Vagina (tissue), 2 donors: Measurements from ENCODE around the gene BRMS1. TPM values are rescaled to one million over a fixed set of nuclear protein-coding genes. Genes with fewer than 3 reads are reported as not detected.

Source experiments
- DNase-seq, 2 donors: peaks; one replicate each; pipeline ENCODE4 v3.0.0-alpha.2; 2017; ENCODE audit errors: extremely low spot score in 2 of 2
- H3K27ac ChIP-seq: fragments of 200-600 bp; sonication (generic); one replicate; pipeline ENCODE4 v1.5.1; 2019
- H3K27me3 ChIP-seq: fragments of 200-600 bp; sonication (generic); one replicate; pipeline ENCODE4 v1.5.1; 2019
- H3K36me3 ChIP-seq, 2 donors: fragments of 200-600 bp; sonication (generic); one replicate each; pipeline ENCODE4 v1.5.1; 2017 to 2019
- H3K4me1 ChIP-seq: fragments of 200-600 bp; sonication (generic); one replicate; pipeline ENCODE4 v1.5.1; 2019
- H3K4me3 ChIP-seq, 2 donors: fragments of 200-600 bp; sonication (generic); 1 replicate in 1 of 2; 2 replicates in 1 of 2; pipeline ENCODE4 v1.5.1; 2016 to 2019
- H3K9me3 ChIP-seq: fragments of 200-600 bp; sonication (generic); one replicate; pipeline ENCODE4 v1.5.1; 2019
- POLR2A ChIP-seq, 2 donors: fragments of 450-650 bp; IDR thresholded peaks; one replicate each; pipeline ENCODE4 v1.6.1; 2017; ENCODE audit warnings: antibody characterized with exemption in 2 of 2, mild to moderate bottlenecking in 2 of 2, moderate library complexity in 2 of 2
- POLR2AphosphoS5 ChIP-seq, 2 donors: sonication (generic); formaldehyde crosslinking; IDR thresholded peaks; one replicate each; pipeline ENCODE4 v1.9.0; 2017; ENCODE audit warnings: antibody characterized with exemption in 2 of 2, mild to moderate bottlenecking in 2 of 2, low read depth in 1 of 2; ENCODE audit not compliant: insufficient read depth in 1 of 2
- intact Hi-C: fragments of 100-400 bp; cut with DNase I; formaldehyde crosslinking; loops from one replicate; pipeline ENCODE4 v1.15.1; 2023
- total RNA-seq: library from RNA; depleted of rRNA; stranded (reverse); fragments of >200 nt; gene quantifications from one replicate; pipeline ENCODE4 v1.2.3, GENCODE V29; 2016
- TF ChIP-seq, protein P1 (sequence below), 3 experiments: fragments of 450-650 bp in 2 of 3; fragments of 200-600 bp in 1 of 3; sonication (generic) in 1 of 3; IDR thresholded peaks; one replicate each; pipeline ENCODE4 v1.5.1; 2017 to 2019; ENCODE audit warnings: antibody characterized with exemption in 3 of 3, mild to moderate bottlenecking in 2 of 3, moderate library complexity in 2 of 3

BRMS1 gene
- total RNA-seq, 1 donor from 2014 or later: 37.1 TPM

DNA sequence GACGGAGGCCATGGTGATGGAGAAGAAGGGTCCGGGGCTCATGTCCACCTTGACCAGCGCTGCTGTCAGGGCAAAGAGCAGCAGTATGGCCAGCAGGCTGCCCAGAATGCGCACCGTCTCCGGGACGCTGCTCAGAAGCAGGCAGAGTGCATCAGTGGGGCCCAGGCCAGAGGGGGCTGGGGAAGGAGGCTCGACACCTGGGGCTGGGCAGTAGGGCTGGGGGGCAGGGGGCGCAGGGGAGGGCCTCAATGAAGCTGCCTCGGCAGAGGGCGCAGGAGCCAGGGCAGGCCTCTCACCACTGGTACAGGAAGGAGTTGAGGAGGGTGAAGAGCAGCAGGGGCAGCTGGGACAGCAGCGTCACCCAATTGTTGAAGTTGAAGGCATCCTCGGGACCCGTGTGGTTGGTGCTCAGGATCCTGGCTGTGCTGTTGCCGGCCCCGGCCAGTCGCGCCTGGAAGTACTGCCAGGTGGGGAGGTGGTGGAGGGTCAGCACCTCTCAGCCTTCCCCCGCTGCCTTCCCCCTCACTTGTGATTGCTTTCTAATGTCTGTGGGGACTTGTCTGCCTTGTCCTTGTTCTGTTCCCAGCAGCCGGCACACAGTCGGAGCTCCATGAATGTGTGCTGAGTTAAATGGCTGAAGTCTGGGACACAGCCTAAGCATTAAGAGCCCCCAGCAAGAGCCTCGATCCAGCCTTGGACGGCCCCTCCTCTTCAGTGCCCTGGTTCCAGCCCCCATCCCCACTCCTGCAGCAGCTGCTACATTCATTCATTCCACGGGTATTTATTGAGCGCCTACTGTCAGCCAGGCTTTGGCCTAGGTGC, 24.4 kb upstream of the BRMS1 start:
- Histone ChIP-seq H3K4me1 (peaks cover 28% of the 10 kb centered on the region), H3K27me3 (no peaks in the 10 kb centered on the region), H3K4me3 (no peak overlapping the region), H3K36me3 (no peaks in the 10 kb centered on the region), H3K9me3 (no peaks in the 10 kb centered on the region), H3K27ac (no peak overlapping the region)
- DNase-seq: no peak
- intact Hi-C loops: no loop called here
- TF ChIP-seq POLR2AphosphoS5 (IDR thresholded peaks at IDR 0.05; ENCODE audit: insufficient read depth in 1 of 2, low read depth in 1 of 2) (no peak), POLR2A (IDR thresholded peaks at IDR 0.05) (no peak)
- TF ChIP-seq, protein P1, sequence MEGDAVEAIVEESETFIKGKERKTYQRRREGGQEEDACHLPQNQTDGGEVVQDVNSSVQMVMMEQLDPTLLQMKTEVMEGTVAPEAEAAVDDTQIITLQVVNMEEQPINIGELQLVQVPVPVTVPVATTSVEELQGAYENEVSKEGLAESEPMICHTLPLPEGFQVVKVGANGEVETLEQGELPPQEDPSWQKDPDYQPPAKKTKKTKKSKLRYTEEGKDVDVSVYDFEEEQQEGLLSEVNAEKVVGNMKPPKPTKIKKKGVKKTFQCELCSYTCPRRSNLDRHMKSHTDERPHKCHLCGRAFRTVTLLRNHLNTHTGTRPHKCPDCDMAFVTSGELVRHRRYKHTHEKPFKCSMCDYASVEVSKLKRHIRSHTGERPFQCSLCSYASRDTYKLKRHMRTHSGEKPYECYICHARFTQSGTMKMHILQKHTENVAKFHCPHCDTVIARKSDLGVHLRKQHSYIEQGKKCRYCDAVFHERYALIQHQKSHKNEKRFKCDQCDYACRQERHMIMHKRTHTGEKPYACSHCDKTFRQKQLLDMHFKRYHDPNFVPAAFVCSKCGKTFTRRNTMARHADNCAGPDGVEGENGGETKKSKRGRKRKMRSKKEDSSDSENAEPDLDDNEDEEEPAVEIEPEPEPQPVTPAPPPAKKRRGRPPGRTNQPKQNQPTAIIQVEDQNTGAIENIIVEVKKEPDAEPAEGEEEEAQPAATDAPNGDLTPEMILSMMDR (IDR thresholded peaks at IDR 0.05): no peak

DNA sequence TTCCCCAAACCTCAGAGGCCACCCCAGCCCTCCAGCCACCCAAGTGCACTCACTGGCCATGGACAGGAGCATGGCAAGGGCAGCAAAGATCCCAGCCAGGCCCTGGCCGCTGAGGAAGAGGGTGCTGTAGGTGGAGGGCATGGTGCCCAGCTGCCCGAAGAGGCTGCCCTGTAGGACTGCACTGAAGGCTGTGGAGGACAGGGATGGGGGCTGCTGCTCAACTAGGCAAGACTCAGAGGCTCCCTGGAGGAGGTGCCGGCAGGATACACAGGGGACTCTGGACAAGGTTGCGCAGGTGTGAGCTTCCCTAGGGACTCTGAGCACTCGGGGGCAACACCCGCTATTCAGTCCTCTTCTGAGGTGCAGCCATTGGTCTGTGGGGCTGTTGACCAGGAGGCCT, 23.6 kb upstream of the BRMS1 start:
- Histone ChIP-seq H3K4me3 (no peak overlapping the region), H3K4me1 (peaks cover 28% of the 10 kb centered on the region), H3K9me3 (no peaks in the 10 kb centered on the region), H3K36me3 (no peaks in the 10 kb centered on the region), H3K27ac (no peak overlapping the region), H3K27me3 (no peaks in the 10 kb centered on the region)
- DNase-seq: no peak
- intact Hi-C loops: no loop called here
- no peak for TF ChIP-seq POLR2A (IDR thresholded peaks at IDR 0.05)
- TF ChIP-seq, protein P1 (IDR thresholded peaks at IDR 0.05): no peak
- TF ChIP-seq POLR2AphosphoS5 (IDR thresholded peaks at IDR 0.05; ENCODE audit: insufficient read depth in 1 of 2, low read depth in 1 of 2): no peak

DNA sequence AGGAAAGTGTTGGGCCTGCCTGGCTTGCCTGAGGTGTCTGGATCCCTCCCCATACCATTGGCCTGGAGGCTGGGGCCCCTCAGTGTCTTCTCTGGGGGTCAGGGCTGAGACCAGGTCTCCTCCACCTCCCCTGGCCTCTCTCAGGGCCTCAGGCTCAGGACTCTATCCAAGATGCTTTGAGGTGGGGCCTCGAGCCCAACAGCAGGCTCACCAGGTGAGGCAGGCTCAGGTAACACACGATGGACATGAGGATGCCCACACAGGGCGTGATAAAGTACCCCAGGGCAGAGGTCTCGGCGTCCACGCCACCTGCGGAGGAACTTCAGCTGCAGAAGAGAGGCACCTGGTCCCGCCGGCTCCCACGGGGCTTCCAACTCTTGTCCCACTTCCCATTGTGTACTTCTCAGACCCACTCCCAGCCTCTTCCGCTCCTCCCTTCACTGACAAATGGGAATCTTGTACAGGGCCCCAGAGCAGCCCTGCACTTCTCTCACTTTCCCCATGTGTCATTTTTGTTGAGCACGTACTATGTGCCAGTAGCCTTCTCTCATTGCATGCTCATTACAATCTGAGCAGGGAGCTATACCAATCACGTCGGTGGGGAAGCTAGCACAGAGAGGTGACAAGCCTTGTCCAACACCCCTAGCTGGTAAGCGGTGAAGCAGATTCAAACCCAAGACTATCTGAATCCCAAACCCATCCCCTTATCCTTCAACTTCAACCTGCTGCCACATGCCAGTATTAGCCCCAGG, 22.8 kb upstream of the BRMS1 start:
- no peak for DNase-seq
- no peak overlapping the region for H3K4me3 ChIP-seq
- no peak for TF ChIP-seq POLR2AphosphoS5 (IDR thresholded peaks at IDR 0.05; ENCODE audit: insufficient read depth in 1 of 2, low read depth in 1 of 2)
- TF ChIP-seq POLR2A (IDR thresholded peaks at IDR 0.05): no peak
- TF ChIP-seq, protein P1 (IDR thresholded peaks at IDR 0.05): no peak
- no peaks in the 10 kb centered on the region for H3K36me3 ChIP-seq
- H3K9me3 ChIP-seq: no peaks in the 10 kb centered on the region
- H3K4me1 ChIP-seq: peaks cover 28% of the 10 kb centered on the region
- intact Hi-C loops: no loop called here
- H3K27me3 ChIP-seq: no peaks in the 10 kb centered on the region
- no peak overlapping the region for H3K27ac ChIP-seq

DNA sequence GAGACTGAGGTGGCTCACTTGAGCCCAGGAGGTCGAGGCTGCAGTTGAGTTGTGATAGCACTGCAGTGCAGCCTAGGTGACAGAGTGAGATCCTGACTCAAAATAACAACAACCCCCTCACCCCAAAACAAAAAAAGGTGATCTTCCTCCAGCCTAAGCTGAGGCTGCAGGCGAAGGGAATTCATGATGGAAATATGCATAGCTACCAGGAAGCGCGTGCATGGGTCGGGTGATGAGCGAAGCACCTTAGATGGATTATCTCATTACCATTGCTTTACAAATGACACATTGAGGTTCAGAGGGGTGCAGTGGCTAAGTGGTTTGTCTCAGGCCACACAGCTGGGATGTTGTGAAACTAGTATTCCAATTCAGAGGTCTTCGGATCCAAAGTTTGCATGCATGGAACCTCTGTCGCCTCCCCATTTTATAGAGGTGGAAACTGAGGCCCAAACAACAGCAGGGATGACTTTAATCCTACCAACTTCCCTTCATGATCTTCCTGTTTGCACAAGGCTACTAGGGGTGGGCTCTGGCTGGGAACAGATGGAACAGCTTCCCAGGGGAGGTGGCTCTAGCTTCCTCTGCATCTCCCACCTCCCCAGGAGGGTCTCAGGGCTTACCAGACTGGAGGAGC, 22.1 kb upstream of the BRMS1 start:
- DNase-seq: no peak
- Histone ChIP-seq H3K36me3 (no peaks in the 10 kb centered on the region), H3K27ac (no peak overlapping the region), H3K4me1 (peaks cover 21% of the 10 kb centered on the region), H3K4me3 (no peak overlapping the region), H3K27me3 (no peaks in the 10 kb centered on the region), H3K9me3 (no peaks in the 10 kb centered on the region)
- intact Hi-C loops: no loop called here
- TF ChIP-seq POLR2AphosphoS5 (IDR thresholded peaks at IDR 0.05; ENCODE audit: insufficient read depth in 1 of 2, low read depth in 1 of 2): no peak
- TF ChIP-seq, protein P1 (IDR thresholded peaks at IDR 0.05): no peak
- no peak for TF ChIP-seq POLR2A (IDR thresholded peaks at IDR 0.05)
